ENCODE data around the gene BRINP3.

DNA sequence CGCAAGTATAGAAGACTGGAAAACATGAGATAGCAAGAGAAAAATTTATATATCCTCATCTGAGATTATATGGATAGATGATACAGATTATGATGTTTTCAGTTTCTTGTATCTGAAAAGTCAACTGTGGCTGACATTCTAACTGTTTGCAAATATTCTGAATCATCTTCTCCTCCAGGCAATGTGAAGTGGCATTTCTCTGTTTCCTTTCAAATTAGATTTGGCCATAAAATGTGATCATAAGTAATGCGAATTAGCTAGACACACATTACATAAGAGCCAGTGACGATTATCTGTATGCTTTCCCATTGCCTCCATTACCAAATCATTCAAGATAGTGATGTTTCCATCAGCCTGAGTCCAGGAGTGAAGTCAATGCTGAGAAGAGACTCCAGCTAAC, 265.2 kb downstream of the BRINP3 start:
- TF ChIP-seq EP300 (IDR thresholded peaks at IDR 0.05; ENCODE audit: low read depth), result no peak
- TF ChIP-seq, protein P1, sequence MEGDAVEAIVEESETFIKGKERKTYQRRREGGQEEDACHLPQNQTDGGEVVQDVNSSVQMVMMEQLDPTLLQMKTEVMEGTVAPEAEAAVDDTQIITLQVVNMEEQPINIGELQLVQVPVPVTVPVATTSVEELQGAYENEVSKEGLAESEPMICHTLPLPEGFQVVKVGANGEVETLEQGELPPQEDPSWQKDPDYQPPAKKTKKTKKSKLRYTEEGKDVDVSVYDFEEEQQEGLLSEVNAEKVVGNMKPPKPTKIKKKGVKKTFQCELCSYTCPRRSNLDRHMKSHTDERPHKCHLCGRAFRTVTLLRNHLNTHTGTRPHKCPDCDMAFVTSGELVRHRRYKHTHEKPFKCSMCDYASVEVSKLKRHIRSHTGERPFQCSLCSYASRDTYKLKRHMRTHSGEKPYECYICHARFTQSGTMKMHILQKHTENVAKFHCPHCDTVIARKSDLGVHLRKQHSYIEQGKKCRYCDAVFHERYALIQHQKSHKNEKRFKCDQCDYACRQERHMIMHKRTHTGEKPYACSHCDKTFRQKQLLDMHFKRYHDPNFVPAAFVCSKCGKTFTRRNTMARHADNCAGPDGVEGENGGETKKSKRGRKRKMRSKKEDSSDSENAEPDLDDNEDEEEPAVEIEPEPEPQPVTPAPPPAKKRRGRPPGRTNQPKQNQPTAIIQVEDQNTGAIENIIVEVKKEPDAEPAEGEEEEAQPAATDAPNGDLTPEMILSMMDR (IDR thresholded peaks at IDR 0.05), result no peak

All from transverse colon (tissue), 3 donors.